WTC11 (cell line): Measurements from ENCODE around the gene PPM1M. TPM values are rescaled to one million over a fixed set of nuclear protein-coding genes. Genes with fewer than 3 reads are reported as not detected.

Experiments
- ATAC-seq: fragments of 200-7000 bp; cut with Tn5 transposase; 2 replicates; pipeline ENCODE4 v1.10.0; 2021; ENCODE audit warnings: mild to moderate bottlenecking, moderate library complexity
- Bru-seq: library from RNA; stranded (reverse); fragments of 400-500 nt; gene quantifications from one replicate; lab custom pipeline; 2021; lab: Mats Ljungman, UMichigan
- CTCF ChIA-PET: fragments of 300-600 bp; sonication (Branson Sonifier 250); formaldehyde crosslinking; loops from one replicate; lab custom pipeline; 2021; ENCODE audit warnings: antibody characterized with exemption; lab: Charles Lee
- POLR2A ChIA-PET: fragments of 350-600 bp; sonication (Branson Sonifier 250); formaldehyde crosslinking; loops from one replicate; lab custom pipeline; 2021; ENCODE audit warnings: antibody characterized with exemption; lab: Charles Lee
- DNase-seq: peaks from one replicate; pipeline ENCODE4 v3.0.0; 2021; ENCODE audit warnings: low spot score
- H3K27ac Mint-ChIP-seq: 2 replicates; pipeline ENCODE4 v1.8.0; 2021; ENCODE audit warnings: mixed read lengths
- H3K27me3 Mint-ChIP-seq: 2 replicates; pipeline ENCODE4 v1.8.0; 2021; ENCODE audit warnings: low read depth, mild to moderate bottlenecking, moderate library complexity, mixed read lengths
- H3K36me3 Mint-ChIP-seq: 2 replicates; pipeline ENCODE4 v1.8.0; 2021; ENCODE audit warnings: mixed read lengths
- H3K4me1 Mint-ChIP-seq: 2 replicates; pipeline ENCODE4 v1.8.0; 2022; ENCODE audit warnings: mixed read lengths
- H3K4me3 Mint-ChIP-seq: 2 replicates; pipeline ENCODE4 v1.8.0; 2021; ENCODE audit warnings: mild to moderate bottlenecking, moderate library complexity, mixed read lengths
- H3K9me3 Mint-ChIP-seq: 2 replicates; pipeline ENCODE4 v1.8.0; 2021; ENCODE audit warnings: mixed read lengths
- CBFB ChIP-seq: sonication (generic); formaldehyde crosslinking; IDR thresholded peaks from 2 replicates; pipeline ENCODE4 v1.8.1; 2022; ENCODE audit warnings: mild to moderate bottlenecking, low read depth, missing genetic modification reagents
- GABPB1 ChIP-seq: sonication (generic); formaldehyde crosslinking; IDR thresholded peaks from 2 replicates; pipeline ENCODE4 v1.8.1; 2023; ENCODE audit warnings: mild to moderate bottlenecking, missing genetic modification reagents
- NFATC4 ChIP-seq: fragments of 250-450 bp; sonication (Bioruptor Pico); IDR thresholded peaks from 2 replicates; pipeline ENCODE4 v1.9.0; 2021; ENCODE audit warnings: mild to moderate bottlenecking
- NFE2L1 ChIP-seq: sonication (generic); formaldehyde crosslinking; IDR thresholded peaks from 2 replicates; pipeline ENCODE4 v1.8.1; 2023; ENCODE audit warnings: missing genetic modification reagents
- OVOL2 ChIP-seq: fragments of 250-450 bp; sonication (Bioruptor Pico); IDR thresholded peaks from 2 replicates; pipeline ENCODE4 v1.9.0; 2021; ENCODE audit warnings: mild to moderate bottlenecking, borderline replicate concordance
- TEAD1 ChIP-seq: sonication (generic); formaldehyde crosslinking; IDR thresholded peaks from 2 replicates; pipeline ENCODE4 v1.8.0; 2022; ENCODE audit warnings: mild to moderate bottlenecking, missing genetic modification reagents
- ZNF423 ChIP-seq: fragments of 250-450 bp; sonication (Bioruptor Pico); IDR thresholded peaks from 2 replicates; pipeline ENCODE4 v2.1.2; 2022; ENCODE audit warnings: mild to moderate bottlenecking, moderate library complexity
- long read RNA-seq, 3 experiments: library from RNA in 1 of 3; library from capped mRNA in 1 of 3; library from polyadenylated mRNA in 1 of 3; unstranded in 2 of 3; stranded (forward) in 1 of 3; transcript quantifications; one replicate each; pipeline ENCODE4 v2.0.0, GENCODE V29; 2021
- total RNA-seq: library from RNA; stranded (reverse); gene quantifications from 3 replicates; pipeline ENCODE4 v1.2.3, GENCODE V29; 2021
- TF ChIP-seq, protein P1 (sequence below): sonication (generic); formaldehyde crosslinking; IDR thresholded peaks from 2 replicates; pipeline ENCODE4 v1.8.0; 2022; ENCODE audit warnings: mild to moderate bottlenecking, missing genetic modification reagents
- TF ChIP-seq, protein P2 (sequence below): fragments of 250-450 bp; sonication (Bioruptor Pico); IDR thresholded peaks from 2 replicates; pipeline ENCODE4 v1.9.0; 2021; ENCODE audit warnings: mild to moderate bottlenecking
- TF ChIP-seq, protein P3 (sequence below): sonication (generic); formaldehyde crosslinking; IDR thresholded peaks from 2 replicates; pipeline ENCODE4 v1.8.1; 2022; ENCODE audit warnings: low read depth, mild to moderate bottlenecking, moderate library complexity, missing genetic modification reagents, borderline replicate concordance
- TF ChIP-seq, protein P4 (sequence below): sonication (generic); formaldehyde crosslinking; conservative IDR thresholded peaks from 2 replicates; pipeline ENCODE4 v1.8.1; 2022; ENCODE audit warnings: mild to moderate bottlenecking, missing genetic modification reagents
- TF ChIP-seq, protein P5 (sequence below): fragments of 250-450 bp; sonication (Bioruptor Pico); IDR thresholded peaks from 2 replicates; pipeline ENCODE4 v2.1.2; 2022; ENCODE audit warnings: mild to moderate bottlenecking, moderate library complexity
- TF ChIP-seq, protein P6 (sequence below): sonication (generic); formaldehyde crosslinking; IDR thresholded peaks from 2 replicates; pipeline ENCODE4 v1.8.0; 2022; ENCODE audit warnings: mild to moderate bottlenecking, missing genetic modification reagents
- TF ChIP-seq, protein P7 (sequence below): sonication (generic); formaldehyde crosslinking; IDR thresholded peaks from 2 replicates; pipeline ENCODE4 v1.8.0; 2023; ENCODE audit warnings: mild to moderate bottlenecking, missing genetic modification reagents
- TF ChIP-seq, protein P8 (sequence below): sonication (generic); formaldehyde crosslinking; IDR thresholded peaks from 2 replicates; pipeline ENCODE4 v1.8.0; 2022; ENCODE audit warnings: mild to moderate bottlenecking, missing genetic modification reagents
- TF ChIP-seq, protein P9 (sequence below): sonication (generic); formaldehyde crosslinking; IDR thresholded peaks from 2 replicates; pipeline ENCODE4 v1.8.1; 2023; ENCODE audit warnings: mild to moderate bottlenecking, missing genetic modification reagents, borderline replicate concordance

Gene PPM1M, protein sequence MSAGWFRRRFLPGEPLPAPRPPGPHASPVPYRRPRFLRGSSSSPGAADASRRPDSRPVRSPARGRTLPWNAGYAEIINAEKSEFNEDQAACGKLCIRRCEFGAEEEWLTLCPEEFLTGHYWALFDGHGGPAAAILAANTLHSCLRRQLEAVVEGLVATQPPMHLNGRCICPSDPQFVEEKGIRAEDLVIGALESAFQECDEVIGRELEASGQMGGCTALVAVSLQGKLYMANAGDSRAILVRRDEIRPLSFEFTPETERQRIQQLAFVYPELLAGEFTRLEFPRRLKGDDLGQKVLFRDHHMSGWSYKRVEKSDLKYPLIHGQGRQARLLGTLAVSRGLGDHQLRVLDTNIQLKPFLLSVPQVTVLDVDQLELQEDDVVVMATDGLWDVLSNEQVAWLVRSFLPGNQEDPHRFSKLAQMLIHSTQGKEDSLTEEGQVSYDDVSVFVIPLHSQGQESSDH
- total RNA-seq: 5.1 to 7.0 TPM (median 6.0 TPM) in 3 replicates
- percentile 32 among the genes with signal in this experiment for Bru-seq, nascent RNA
- long read RNA-seq, experiment 1, partial matches to known transcripts: 1 of 14 reads
- long read RNA-seq, experiment 1, other reads (novel, unspliced or antisense): 8 of 14 reads
- long read RNA-seq, experiment 2, partial matches to known transcripts: 1 of 6 reads
- long read RNA-seq, experiment 2, other reads (novel, unspliced or antisense): 3 of 6 reads
- long read RNA-seq, experiment 3: 0 reads

DNA sequence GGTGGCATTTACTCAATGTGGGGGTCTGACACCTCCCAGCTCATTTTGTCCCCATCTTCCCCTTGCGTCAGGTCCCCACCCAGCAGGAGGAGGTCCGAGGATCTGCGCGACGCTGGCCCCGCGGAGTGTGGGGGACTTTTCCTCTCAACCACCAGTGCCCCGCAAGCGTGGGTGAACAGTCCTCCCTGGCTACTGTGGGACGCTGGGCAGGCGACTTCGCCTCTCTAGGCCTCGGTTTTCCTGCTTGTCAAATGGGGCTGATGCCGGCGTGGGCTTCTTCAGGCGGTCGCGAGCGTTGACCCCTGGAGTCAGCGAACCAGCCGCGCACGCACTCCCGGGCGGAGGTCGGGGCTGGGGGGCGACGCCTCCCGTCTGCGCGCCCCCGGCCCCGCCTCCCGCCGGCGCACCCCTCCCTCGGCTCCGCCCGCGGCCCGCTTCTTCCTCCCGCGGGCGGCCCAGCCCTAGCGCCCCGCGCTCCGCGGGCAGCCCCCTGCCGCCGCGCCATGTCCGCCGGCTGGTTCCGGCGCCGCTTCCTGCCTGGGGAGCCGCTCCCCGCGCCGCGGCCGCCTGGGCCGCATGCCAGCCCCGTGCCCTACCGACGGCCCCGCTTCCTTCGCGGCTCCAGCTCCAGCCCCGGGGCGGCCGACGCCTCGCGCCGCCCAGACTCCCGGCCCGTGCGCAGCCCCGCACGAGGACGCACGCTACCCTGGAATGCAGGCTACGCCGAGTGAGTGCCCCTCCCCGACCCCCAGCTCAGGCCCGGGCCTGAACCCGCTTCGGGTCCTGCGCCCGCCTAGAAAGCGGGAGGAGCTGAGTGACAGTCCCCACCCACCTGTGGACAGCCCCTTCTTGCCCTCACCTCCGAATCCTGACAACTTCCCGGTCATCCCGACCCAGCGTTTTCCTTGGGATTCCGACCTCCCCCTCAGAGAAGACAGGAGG, at the start of gene PPM1M:
Gene PPM1M (plus strand): TSS at position 438 of the 942 bp plus-strand sequence. CDS start 66 bp downstream, at position 504.
- H3K27ac Mint-ChIP-seq: no peak within 1 kb of the TSS
- no peaks in the 10 kb centered on the region for H3K9me3 Mint-ChIP-seq
- H3K36me3 Mint-ChIP-seq: no peaks in the 10 kb centered on the region
- CTCF ChIA-PET: interaction anchor here (0.6 to 4.0 kb wide), 11 partner anchors 8 to 153 kb away, joined by 3 to 23 read pairs (median 4); partner anchors contain the start of gene WDR82
- DNase-seq: peak; percentile 72
- POLR2A ChIA-PET: interaction anchor here (0.7 to 1.6 kb wide), 5 partner anchors 11 to 276 kb away, joined by 3 to 7 read pairs (median 4); partner anchors contain the start of genes GLYCTK and WDR82
- peaks cover 15% of the 10 kb centered on the region for H3K4me1 Mint-ChIP-seq
- peak; percentile 86 for ATAC-seq
- peaks cover 50% of the 10 kb centered on the region for H3K27me3 Mint-ChIP-seq
- H3K4me3 Mint-ChIP-seq: peak within 1 kb of the TSS; percentile 67
- TF ChIP-seq, protein P1, sequence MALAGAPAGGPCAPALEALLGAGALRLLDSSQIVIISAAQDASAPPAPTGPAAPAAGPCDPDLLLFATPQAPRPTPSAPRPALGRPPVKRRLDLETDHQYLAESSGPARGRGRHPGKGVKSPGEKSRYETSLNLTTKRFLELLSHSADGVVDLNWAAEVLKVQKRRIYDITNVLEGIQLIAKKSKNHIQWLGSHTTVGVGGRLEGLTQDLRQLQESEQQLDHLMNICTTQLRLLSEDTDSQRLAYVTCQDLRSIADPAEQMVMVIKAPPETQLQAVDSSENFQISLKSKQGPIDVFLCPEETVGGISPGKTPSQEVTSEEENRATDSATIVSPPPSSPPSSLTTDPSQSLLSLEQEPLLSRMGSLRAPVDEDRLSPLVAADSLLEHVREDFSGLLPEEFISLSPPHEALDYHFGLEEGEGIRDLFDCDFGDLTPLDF: no peak
- TF ChIP-seq, protein P2, sequence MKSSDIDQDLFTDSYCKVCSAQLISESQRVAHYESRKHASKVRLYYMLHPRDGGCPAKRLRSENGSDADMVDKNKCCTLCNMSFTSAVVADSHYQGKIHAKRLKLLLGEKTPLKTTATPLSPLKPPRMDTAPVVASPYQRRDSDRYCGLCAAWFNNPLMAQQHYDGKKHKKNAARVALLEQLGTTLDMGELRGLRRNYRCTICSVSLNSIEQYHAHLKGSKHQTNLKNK: no peak
- peak; percentile 91 for TF ChIP-seq TEAD1
- no peak for TF ChIP-seq NFE2L1 (CRISPR knock-in tag)
- TF ChIP-seq, protein P3, sequence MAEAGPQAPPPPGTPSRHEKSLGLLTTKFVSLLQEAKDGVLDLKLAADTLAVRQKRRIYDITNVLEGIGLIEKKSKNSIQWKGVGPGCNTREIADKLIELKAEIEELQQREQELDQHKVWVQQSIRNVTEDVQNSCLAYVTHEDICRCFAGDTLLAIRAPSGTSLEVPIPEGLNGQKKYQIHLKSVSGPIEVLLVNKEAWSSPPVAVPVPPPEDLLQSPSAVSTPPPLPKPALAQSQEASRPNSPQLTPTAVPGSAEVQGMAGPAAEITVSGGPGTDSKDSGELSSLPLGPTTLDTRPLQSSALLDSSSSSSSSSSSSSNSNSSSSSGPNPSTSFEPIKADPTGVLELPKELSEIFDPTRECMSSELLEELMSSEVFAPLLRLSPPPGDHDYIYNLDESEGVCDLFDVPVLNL: no peak
- TF ChIP-seq, protein P4, sequence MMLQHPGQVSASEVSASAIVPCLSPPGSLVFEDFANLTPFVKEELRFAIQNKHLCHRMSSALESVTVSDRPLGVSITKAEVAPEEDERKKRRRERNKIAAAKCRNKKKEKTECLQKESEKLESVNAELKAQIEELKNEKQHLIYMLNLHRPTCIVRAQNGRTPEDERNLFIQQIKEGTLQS (CRISPR knock-in tag): no peak
- TF ChIP-seq CBFB (CRISPR knock-in tag): no peak
- TF ChIP-seq, protein P5, sequence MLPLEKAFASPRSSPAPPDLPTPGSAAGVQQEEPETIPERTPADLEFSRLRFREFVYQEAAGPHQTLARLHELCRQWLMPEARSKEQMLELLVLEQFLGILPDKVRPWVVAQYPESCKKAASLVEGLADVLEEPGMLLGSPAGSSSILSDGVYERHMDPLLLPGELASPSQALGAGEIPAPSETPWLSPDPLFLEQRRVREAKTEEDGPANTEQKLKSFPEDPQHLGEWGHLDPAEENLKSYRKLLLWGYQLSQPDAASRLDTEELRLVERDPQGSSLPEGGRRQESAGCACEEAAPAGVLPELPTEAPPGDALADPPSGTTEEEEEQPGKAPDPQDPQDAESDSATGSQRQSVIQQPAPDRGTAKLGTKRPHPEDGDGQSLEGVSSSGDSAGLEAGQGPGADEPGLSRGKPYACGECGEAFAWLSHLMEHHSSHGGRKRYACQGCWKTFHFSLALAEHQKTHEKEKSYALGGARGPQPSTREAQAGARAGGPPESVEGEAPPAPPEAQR (CRISPR knock-in tag): no peak
- TF ChIP-seq, protein P6, sequence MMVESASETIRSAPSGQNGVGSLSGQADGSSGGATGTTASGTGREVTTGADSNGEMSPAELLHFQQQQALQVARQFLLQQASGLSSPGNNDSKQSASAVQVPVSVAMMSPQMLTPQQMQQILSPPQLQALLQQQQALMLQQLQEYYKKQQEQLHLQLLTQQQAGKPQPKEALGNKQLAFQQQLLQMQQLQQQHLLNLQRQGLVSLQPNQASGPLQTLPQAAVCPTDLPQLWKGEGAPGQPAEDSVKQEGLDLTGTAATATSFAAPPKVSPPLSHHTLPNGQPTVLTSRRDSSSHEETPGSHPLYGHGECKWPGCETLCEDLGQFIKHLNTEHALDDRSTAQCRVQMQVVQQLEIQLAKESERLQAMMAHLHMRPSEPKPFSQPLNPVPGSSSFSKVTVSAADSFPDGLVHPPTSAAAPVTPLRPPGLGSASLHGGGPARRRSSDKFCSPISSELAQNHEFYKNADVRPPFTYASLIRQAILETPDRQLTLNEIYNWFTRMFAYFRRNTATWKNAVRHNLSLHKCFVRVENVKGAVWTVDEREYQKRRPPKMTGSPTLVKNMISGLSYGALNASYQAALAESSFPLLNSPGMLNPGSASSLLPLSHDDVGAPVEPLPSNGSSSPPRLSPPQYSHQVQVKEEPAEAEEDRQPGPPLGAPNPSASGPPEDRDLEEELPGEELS (CRISPR knock-in tag): peak; percentile 42
- no peak for TF ChIP-seq ZNF423
- TF ChIP-seq OVOL2 (CRISPR knock-in tag): no peak
- TF ChIP-seq, protein P7, sequence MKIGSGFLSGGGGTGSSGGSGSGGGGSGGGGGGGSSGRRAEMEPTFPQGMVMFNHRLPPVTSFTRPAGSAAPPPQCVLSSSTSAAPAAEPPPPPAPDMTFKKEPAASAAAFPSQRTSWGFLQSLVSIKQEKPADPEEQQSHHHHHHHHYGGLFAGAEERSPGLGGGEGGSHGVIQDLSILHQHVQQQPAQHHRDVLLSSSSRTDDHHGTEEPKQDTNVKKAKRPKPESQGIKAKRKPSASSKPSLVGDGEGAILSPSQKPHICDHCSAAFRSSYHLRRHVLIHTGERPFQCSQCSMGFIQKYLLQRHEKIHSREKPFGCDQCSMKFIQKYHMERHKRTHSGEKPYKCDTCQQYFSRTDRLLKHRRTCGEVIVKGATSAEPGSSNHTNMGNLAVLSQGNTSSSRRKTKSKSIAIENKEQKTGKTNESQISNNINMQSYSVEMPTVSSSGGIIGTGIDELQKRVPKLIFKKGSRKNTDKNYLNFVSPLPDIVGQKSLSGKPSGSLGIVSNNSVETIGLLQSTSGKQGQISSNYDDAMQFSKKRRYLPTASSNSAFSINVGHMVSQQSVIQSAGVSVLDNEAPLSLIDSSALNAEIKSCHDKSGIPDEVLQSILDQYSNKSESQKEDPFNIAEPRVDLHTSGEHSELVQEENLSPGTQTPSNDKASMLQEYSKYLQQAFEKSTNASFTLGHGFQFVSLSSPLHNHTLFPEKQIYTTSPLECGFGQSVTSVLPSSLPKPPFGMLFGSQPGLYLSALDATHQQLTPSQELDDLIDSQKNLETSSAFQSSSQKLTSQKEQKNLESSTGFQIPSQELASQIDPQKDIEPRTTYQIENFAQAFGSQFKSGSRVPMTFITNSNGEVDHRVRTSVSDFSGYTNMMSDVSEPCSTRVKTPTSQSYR: 0 out of 2 replicates have a peak, but pooled peaks have one; percentile 49
- no peak for TF ChIP-seq NFATC4 (CRISPR knock-in tag)
- TF ChIP-seq, protein P8, sequence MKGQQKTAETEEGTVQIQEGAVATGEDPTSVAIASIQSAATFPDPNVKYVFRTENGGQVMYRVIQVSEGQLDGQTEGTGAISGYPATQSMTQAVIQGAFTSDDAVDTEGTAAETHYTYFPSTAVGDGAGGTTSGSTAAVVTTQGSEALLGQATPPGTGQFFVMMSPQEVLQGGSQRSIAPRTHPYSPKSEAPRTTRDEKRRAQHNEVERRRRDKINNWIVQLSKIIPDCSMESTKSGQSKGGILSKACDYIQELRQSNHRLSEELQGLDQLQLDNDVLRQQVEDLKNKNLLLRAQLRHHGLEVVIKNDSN (CRISPR knock-in tag): no peak
- TF ChIP-seq, protein P9, sequence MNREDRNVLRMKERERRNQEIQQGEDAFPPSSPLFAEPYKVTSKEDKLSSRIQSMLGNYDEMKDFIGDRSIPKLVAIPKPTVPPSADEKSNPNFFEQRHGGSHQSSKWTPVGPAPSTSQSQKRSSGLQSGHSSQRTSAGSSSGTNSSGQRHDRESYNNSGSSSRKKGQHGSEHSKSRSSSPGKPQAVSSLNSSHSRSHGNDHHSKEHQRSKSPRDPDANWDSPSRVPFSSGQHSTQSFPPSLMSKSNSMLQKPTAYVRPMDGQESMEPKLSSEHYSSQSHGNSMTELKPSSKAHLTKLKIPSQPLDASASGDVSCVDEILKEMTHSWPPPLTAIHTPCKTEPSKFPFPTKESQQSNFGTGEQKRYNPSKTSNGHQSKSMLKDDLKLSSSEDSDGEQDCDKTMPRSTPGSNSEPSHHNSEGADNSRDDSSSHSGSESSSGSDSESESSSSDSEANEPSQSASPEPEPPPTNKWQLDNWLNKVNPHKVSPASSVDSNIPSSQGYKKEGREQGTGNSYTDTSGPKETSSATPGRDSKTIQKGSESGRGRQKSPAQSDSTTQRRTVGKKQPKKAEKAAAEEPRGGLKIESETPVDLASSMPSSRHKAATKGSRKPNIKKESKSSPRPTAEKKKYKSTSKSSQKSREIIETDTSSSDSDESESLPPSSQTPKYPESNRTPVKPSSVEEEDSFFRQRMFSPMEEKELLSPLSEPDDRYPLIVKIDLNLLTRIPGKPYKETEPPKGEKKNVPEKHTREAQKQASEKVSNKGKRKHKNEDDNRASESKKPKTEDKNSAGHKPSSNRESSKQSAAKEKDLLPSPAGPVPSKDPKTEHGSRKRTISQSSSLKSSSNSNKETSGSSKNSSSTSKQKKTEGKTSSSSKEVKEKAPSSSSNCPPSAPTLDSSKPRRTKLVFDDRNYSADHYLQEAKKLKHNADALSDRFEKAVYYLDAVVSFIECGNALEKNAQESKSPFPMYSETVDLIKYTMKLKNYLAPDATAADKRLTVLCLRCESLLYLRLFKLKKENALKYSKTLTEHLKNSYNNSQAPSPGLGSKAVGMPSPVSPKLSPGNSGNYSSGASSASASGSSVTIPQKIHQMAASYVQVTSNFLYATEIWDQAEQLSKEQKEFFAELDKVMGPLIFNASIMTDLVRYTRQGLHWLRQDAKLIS (CRISPR knock-in tag): no peak
- TF ChIP-seq GABPB1 (CRISPR knock-in tag): no peak
